K562 (cell line): ENCODE measurements around the gene PRND.

Experiments used
- CTCF ChIP-seq, 3 experiments: IDR thresholded peaks in 2 of 3; conservative IDR thresholded peaks in 1 of 3; 2 replicates each; pipeline ENCODE4 v1.5.1; 2011 to 2012; ENCODE audit warnings: low read length in 3 of 3, mild to moderate bottlenecking in 3 of 3, control low read depth in 2 of 3, improper control_type of control experiment in 1 of 3, inconsistent platforms in 1 of 3, low read depth in 1 of 3, mixed read lengths in 1 of 3, moderate library complexity in 1 of 3; ENCODE audit not compliant: insufficient read depth in 2 of 3
- EGR1 ChIP-seq: fragments of 450-650 bp; conservative IDR thresholded peaks from 2 replicates; pipeline ENCODE4 v1.6.1; 2017; ENCODE audit warnings: mild to moderate bottlenecking
- FOXA1 ChIP-seq: fragments of 450-650 bp; IDR thresholded peaks from 2 replicates; pipeline ENCODE4 v1.6.1; 2016; ENCODE audit warnings: mild to moderate bottlenecking, borderline replicate concordance
- HDAC1 ChIP-seq, 2 experiments: fragments of 450-650 bp; IDR thresholded peaks; 2 replicates each; pipeline ENCODE4 v1.6.1; 2016 to 2017; ENCODE audit warnings: inconsistent platforms in 1 of 2, mild to moderate bottlenecking in 1 of 2, moderate library complexity in 1 of 2
- NCOA1 ChIP-seq: fragments of 450-650 bp; IDR thresholded peaks from 2 replicates; pipeline ENCODE4 v1.6.1; 2016; ENCODE audit warnings: low read depth
- NCOR1 ChIP-seq: fragments of 450-650 bp; IDR thresholded peaks from 2 replicates; pipeline ENCODE4 v1.6.1; 2016; ENCODE audit warnings: mild to moderate bottlenecking, moderate library complexity
- POLR2AphosphoS5 ChIP-seq: IDR thresholded peaks from 2 replicates; pipeline ENCODE4 v1.6.1; 2011; ENCODE audit warnings: mild to moderate bottlenecking, low read depth, low read length, moderate library complexity; ENCODE audit not compliant: control insufficient read depth, insufficient read depth
- STAT5B ChIP-seq: fragments of 250-450 bp; sonication (Bioruptor Pico); IDR thresholded peaks from 2 replicates; pipeline ENCODE4 v1.8.0; 2021; ENCODE audit warnings: mild to moderate bottlenecking, inconsistent platforms
- TAF1 ChIP-seq: IDR thresholded peaks from 2 replicates; pipeline ENCODE4 v1.6.1; 2011; ENCODE audit warnings: mild to moderate bottlenecking, low read length, moderate library complexity; ENCODE audit not compliant: insufficient read depth, control insufficient read depth, severe bottlenecking; ENCODE audit errors: extremely low read depth
- ZNF274 ChIP-seq: IDR thresholded peaks from 2 replicates; pipeline ENCODE4 v1.6.1; 2011; ENCODE audit warnings: low read depth, mild to moderate bottlenecking, low read length, moderate library complexity, borderline replicate concordance
- ZNF280B ChIP-seq: fragments of 250-450 bp; sonication (Bioruptor Pico); IDR thresholded peaks from 2 replicates; pipeline ENCODE4 v1.5.1; 2021; ENCODE audit warnings: mild to moderate bottlenecking
- ZNF449 ChIP-seq: fragments of 250-450 bp; sonication (Bioruptor Pico); IDR thresholded peaks from 2 replicates; pipeline ENCODE4 v1.8.0; 2022; ENCODE audit warnings: moderate library complexity, mild to moderate bottlenecking, inconsistent platforms

- TF ChIP-seq ZNF280B (CRISPR knock-in tag) (no peak), ZNF449 (no peak), ZNF274 (no peak), STAT5B (no peak), CTCF (IDR thresholded peaks at IDR 0.05 in 2 of 3, conservative IDR thresholded peaks at IDR 0.05 in 1 of 3; ENCODE audit: insufficient read depth in 2 of 3, low read depth in 1 of 3, low read length in 3 of 3) (no peak), NCOR1 (peak; percentile 77), EGR1 (no peak), FOXA1 (no peak), TAF1 (no peak), POLR2AphosphoS5 (no peak), NCOA1 (no peak), HDAC1 (IDR thresholded peaks at IDR 0.05) (no peak)
Measured at GRCh38 chr20:4767084-4767483, 45.4 kb downstream of the PRND start.
